ENCODE data around the gene THRSP.
"Not testable (repeated sequence)": the region's sequence is repeated elsewhere in the genome, so short reads cannot be mapped to it uniquely, and the experiment has no call there.

The THRSP gene

DNA sequence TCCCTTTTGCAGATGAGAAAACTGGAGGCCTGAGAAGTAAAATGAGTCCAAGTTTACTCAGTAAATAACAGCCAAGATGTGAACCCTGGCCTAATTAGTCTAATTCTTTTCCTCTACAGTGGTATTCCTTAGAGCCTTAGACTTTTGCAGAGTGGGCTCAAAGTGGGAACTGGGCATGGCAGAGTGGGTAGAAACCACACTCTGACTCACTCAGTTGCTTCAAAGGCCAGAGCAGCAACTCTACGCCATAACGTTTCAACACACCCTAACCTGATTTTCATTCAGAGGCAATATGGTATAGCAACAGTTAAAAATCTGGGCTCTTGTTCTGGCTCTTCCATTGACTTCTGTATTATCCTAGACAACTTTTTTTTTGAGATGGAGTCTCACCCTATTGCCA is 2.8 kb downstream of the THRSP start:
- no peak for DNase-seq (ENCODE audit: low spot score)

- DNase-seq (ENCODE audit: low spot score), result no peak
These were observed 4.0 kb downstream of the THRSP start for GRCh38 chr11:78067704-78068103.

GRCh38 chr11:78069465-78069864 is 5.8 kb downstream of the THRSP start:
- DNase-seq (ENCODE audit: low spot score), result no peak

GRCh38 chr11:78070621-78071020 is 7.0 kb downstream of the THRSP start:
- DNase-seq (ENCODE audit: low spot score), result no peak

DNA sequence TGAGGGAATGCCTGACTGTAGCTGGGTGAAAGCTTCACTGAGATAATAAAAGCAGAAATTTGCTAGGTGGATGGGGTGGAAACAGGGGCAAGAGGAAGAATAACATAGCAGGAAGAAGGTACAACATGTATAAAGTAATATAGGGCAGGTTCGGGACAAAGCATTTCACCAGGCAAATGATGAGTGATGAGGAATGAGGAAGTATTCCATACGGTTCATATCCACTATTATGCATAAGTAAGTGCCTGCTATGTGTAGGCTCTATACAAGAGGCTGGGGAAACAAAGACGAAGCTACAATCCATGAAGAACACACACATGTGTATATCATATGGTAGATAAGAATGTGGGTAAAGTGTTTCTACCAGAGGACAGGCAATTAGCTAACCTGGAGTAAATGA is 8.1 kb downstream of the THRSP start:
- no peak for DNase-seq (ENCODE audit: low spot score)

DNA sequence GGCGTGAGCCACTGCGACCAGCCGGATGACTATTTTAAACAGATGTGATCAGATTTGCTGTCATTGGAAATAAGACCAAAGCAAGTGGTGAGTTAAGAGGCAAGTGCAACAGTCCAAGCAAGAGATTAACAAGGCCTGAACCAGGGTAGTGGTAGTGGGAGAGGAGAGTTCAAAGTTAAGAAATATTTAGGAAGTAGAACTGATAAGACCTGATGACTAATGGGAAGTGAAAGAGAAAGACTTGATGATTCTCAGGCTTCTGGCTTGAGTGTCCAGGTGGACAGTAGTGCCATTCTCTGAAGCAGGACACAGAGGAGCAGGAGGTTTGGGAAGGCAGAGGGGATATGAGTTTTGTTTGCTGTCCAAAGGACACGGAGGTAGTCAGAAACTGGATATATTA is 8.8 kb downstream of the THRSP start:
- no peak for DNase-seq (ENCODE audit: low spot score)

GRCh38 chr11:78074756-78075155 is 11.1 kb downstream of the THRSP start:
- no peak for DNase-seq (ENCODE audit: low spot score)

GRCh38 chr11:78076733-78077403 is 13.2 kb downstream of the THRSP start:
- DNase-seq (ENCODE audit: low spot score), result no peak

DNA sequence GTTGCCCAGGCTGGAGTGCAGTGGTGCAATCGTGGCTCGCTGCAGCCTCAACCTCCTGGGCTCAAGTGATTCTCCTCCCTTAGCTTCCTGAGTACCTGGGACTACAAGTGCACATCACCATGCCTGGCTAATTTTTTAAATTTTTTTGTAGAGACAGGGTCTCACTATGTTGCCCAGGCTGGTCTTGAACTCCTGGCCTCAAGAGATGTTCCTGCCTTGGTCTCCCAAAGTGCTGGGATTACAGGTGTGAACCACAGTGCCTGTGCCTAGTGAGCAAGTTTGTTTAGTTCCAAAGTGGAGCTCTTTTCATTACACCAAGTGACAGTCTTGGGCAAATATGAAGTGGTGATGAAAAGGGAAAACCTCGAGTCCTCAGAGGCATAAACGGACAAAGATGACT is 13.9 kb downstream of the THRSP start:
- DNase-seq (ENCODE audit: low spot score), result not testable (repeated sequence)

DNA sequence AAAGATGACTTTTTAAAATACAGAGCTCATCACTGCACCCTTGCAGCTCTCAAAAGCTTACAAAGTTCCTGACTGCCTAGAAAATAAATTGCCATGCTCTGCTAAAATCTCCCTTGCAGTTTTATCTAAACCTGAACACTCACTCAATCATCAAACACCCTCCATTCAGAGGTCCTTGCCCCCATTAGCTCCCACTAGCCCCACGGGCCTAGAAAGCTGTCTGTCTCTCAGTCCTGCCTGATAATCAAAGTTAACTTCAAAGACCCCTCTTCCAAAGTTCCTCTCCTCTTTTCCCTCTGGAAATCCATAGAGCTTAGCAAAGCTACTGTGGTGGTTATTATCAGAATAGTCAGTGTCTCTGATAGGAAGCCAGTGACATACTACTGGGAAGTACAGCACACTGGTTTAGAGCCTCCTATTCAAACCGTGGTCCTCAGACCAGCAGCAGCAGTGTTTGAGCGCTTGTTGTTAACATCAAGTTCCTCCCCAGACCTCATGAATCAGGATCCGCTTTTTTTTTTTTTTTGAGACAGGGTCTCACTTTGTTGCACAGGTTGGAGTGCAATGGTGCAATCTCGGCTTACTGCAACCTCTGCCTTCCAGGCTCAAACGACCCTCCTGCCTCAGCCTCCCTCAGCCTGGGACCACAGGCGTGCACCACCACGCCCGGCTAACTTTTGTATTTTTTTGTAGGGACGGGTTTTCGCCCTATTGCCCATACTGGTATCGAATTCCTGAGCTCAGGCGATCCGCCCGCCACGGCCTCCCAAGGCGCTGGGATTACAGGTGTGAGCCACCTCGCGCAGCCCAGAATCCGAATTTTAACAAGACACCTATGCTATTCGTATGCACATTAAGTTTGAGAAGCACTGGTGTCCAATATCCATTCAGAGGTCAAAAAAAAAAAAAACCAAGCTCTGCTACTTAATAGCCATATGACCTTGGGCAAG is 14.8 kb downstream of the THRSP start:
- no peak for DNase-seq (ENCODE audit: low spot score)

GRCh38 chr11:78079232-78080083 is 15.8 kb downstream of the THRSP start, which contains the start of gene NDUFC2:
Gene NDUFC2, minus strand, starts transcription at chr11:78079862. Its CDS starts 118 bp downstream, at chr11:78079744.
- peak; percentile 78 for DNase-seq (ENCODE audit: low spot score)

GRCh38 chr11:78080084-78080817 is 16.6 kb downstream of the THRSP start:
- DNase-seq (ENCODE audit: low spot score), result no peak

DNA sequence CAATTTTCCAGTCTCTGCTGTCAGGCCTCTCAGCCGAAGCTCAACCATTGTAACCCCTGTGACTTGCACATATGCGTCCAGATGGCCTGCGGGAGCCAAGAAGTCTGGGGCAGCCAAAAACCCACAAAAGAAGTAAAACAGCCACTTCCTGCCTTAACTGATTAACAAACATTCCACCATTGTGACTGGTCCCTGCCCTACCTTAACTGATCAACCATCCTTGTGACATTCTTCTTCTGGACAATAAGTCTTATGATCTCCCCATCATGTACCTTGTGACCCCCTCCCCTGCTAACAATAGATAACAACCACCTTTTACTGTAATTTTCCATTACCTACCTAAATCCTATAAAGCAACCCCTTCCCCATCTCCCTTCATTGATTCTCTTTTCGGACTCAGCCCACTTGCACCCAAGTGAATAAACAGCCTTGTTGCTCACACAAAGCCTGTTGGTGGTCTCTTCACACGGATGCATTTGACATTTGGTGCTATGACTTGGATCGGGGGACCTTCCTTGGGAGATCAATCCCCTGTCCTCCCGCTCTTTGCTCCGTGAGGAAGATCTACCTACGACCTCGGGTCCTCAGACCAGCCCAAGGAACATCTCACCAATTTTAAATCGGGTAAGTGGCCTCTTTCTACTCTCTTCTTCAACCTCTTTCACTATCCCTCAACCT is 17.3 kb downstream of the THRSP start:
- DNase-seq (ENCODE audit: low spot score), result no peak

DNA sequence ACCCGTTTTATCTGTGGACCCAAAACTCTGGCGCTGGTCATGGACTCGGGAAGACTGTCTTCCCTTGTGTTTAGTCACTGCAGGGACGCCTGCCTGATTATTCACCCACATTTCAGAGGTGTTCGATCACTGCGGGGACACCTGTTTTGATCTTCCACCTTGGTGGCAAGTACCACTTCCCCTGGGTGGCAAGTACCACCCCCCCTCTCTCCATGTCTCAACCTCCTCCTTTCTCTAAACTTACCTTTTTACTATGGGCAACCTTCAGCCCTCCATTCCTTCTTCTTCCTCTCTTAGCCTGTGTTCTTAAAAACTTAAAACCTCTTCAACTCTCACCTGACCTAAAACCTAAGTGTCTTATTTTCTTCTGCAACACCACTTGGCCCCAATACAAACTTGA is 17.9 kb downstream of the THRSP start:
- no peak for DNase-seq (ENCODE audit: low spot score)

DNA sequence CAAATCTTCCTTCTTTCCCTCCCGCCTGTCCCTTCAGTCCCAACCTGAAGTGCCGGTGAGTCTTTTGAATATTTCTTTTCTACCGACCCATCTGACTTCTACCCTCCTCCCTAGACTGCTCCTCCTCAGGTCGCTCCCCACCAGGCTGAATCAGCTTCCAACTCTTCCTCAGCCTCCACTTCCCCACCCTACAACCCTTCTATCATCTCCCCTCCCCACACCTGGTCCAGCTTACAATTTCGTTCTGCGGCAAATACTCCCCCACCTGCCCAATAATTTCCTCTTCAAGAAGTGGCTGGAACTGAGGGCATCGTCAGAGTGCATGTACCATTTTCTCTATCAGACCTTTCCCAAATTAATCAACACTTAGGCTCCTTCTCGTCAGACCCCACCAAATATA is 18.5 kb downstream of the THRSP start:
- DNase-seq (ENCODE audit: low spot score), result no peak

- DNase-seq (ENCODE audit: low spot score), result no peak
These were observed 19.4 kb downstream of the THRSP start for GRCh38 chr11:78083021-78083420.

DNA sequence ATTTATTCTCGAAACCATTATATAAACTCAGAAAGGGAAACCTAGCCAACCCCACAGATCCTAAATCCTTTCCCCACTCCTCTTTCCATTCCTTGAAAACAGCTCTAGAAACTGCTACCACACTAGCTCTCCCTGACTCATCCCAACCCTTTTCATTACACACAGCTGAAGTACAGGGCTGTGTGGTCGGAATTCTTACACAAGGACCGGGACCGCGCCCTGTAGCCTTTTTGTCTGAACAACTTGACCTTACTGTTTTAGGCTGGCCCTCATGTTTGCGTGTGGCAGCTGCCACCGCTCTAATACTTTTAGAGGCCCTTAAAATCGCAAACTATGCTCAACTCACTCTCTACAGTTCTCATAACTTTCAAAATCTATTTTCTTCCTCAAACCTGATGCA is 20.8 kb downstream of the THRSP start:
- not testable (repeated sequence) for DNase-seq (ENCODE audit: low spot score)

DNA sequence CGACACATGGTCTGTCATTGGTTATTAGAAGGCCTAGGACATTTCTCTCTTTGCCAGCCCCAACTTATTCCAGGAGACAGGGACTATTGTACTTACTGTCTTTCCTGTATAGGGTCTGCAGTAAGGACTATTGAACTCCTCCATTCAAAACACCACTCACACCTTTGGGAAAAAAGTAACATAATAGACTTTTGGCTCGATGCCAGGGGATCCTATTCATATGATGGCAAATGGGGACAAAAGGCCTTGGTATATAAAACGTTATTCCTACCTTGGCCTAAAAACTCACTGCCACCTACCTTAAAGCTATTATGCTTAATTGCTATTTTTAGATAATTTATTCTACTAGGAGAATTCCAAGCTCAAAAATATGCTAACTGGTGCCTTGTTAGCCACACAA is 22.3 kb downstream of the THRSP start:
- no peak for DNase-seq (ENCODE audit: low spot score)

DNA sequence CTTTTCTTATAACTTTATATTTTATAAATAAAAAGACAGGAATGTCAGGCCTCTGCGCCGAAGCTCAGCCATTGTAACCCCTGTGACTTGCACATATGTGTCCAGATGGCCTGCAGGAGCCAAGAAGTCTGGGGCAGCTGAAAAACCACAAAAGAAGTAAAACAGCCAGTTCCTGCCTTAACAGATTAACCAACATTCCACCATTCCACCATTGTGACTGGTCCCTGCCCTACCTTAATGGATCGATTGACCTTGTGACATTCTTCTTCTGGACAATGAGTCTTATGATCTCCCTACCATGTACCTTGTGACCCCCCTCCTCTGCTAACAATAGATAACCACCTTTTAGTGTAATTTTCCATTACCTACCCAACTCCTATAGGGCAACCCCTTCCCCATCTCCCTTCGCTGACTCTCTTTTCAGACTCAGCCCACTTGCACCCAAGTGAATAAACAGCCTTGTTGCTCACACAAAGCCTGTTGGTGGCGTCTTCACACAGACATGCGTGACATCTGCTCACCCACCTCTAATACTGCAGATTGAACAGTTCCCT is 22.9 kb downstream of the THRSP start:
- not testable (repeated sequence) for DNase-seq (ENCODE audit: low spot score)

DNA sequence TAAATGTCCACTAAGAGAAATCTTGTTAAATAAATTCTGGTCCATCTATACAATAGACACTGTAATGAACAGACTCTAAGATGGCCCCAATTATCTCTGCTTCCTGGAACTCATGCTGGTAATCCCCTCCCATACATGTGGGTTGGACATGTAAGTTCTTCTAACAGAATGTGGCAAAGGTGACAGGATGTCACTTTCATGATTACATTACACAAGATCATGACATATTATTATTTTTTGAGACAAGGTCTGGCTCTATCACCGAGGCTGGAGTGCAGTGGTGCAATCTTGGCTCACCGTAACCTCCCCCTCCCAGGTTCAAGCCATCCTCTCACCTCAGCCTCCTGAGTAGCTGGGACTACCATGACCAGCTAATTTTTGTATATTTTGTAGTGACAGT is 30.6 kb downstream of the THRSP start:
- DNase-seq (ENCODE audit: low spot score), result no peak
